GM18507 (cell line): ENCODE data around the gene C22orf31.

Experiments used
- DNase-seq: peaks from one replicate; pipeline ENCODE4 v3.0.0; 2011; ENCODE audit warnings: low read depth; ENCODE audit not compliant: insufficient read length; ENCODE audit errors: extremely low spot score
- FAIRE-seq: peaks from 2 replicates; lab custom pipeline; 2011; peaks lifted over from hg19 to GRCh38; lab: Jason Lieb, UNC

The C22orf31 gene

GRCh38 chr22:29009148-29009547 is 52.5 kb downstream of the C22orf31 start:
- FAIRE-seq: no peak

More at GRCh38 chr22:29009148-29009547, 52.5 kb downstream of the C22orf31 start:
- no peak for DNase-seq
